ENCODE data around the gene POP7. TPM values are rescaled to one million over a fixed set of nuclear protein-coding genes. Genes with fewer than 3 reads are reported as not detected.
"Not testable (repeated sequence)": the region's sequence is repeated elsewhere in the genome, so short reads cannot be mapped to it uniquely, and the experiment has no call there.

The POP7 gene
- total RNA-seq, 1 experiment from 2014 or later: 62.7 TPM

- no peak overlapping the region for H3K4me3 ChIP-seq
- no peaks in the 10 kb centered on the region for H3K9me2 ChIP-seq (ENCODE audit: insufficient read depth)
- no peak overlapping the region for H3K27ac ChIP-seq
- no peaks in the 10 kb centered on the region for H3K79me2 ChIP-seq (ENCODE audit: low read depth)
- no peaks in the 10 kb centered on the region for H3K9me3 ChIP-seq (ENCODE audit: insufficient read depth, low read depth)
- no peak for TF ChIP-seq EZH2 (IDR thresholded peaks at IDR 0.05; ENCODE audit: low read depth)
- TF ChIP-seq, protein P1, sequence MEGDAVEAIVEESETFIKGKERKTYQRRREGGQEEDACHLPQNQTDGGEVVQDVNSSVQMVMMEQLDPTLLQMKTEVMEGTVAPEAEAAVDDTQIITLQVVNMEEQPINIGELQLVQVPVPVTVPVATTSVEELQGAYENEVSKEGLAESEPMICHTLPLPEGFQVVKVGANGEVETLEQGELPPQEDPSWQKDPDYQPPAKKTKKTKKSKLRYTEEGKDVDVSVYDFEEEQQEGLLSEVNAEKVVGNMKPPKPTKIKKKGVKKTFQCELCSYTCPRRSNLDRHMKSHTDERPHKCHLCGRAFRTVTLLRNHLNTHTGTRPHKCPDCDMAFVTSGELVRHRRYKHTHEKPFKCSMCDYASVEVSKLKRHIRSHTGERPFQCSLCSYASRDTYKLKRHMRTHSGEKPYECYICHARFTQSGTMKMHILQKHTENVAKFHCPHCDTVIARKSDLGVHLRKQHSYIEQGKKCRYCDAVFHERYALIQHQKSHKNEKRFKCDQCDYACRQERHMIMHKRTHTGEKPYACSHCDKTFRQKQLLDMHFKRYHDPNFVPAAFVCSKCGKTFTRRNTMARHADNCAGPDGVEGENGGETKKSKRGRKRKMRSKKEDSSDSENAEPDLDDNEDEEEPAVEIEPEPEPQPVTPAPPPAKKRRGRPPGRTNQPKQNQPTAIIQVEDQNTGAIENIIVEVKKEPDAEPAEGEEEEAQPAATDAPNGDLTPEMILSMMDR (conservative IDR thresholded peaks at IDR 0.05): no peak
- H3K4me2 ChIP-seq: no peak overlapping the region
- H3K4me1 ChIP-seq (replicated peaks; ENCODE audit: insufficient read depth): no peaks in the 10 kb centered on the region
- BruUV-seq (replicated peaks): no TSS peak
- H4K20me1 ChIP-seq (ENCODE audit: insufficient read depth): no peaks in the 10 kb centered on the region
- peaks cover 18% of the 10 kb centered on the region; the same call in 1 of the 2 replicates for H3F3A ChIP-seq (ENCODE audit: insufficient read depth, low read depth)
- H3K27me3 ChIP-seq (ENCODE audit: insufficient read depth, low read depth): no peaks in the 10 kb centered on the region
- no peaks in the 10 kb centered on the region for H3K36me3 ChIP-seq (ENCODE audit: low read depth)
- H2AFZ ChIP-seq: no peak overlapping the region
- POLR2A ChIA-PET (ENCODE audit: unreplicated experiment): no interaction called here
- CTCF ChIA-PET: interaction anchor here (0.6 kb wide), 1 partner anchor 65 kb away, joined by 4 read pairs; no protein-coding TSS in a partner anchor
- intact Hi-C loops (cut with micrococcal nuclease; ENCODE audit: unreplicated experiment): no loop called here
- DNase-seq: no peak
Measured at GRCh38 chr7:100667331-100668068, 38.4 kb upstream of the POP7 start.

GRCh38 chr7:100668069-100668449 lies 37.9 kb upstream of the POP7 start:
- Histone ChIP-seq H3K27me3 (ENCODE audit: insufficient read depth, low read depth) (no peaks in the 10 kb centered on the region), H3K4me2 (no peak overlapping the region), H3K27ac (no peak overlapping the region), H3K4me3 (no peak overlapping the region), H3K79me2 (ENCODE audit: low read depth) (no peaks in the 10 kb centered on the region), H3F3A (ENCODE audit: insufficient read depth, low read depth) (peaks cover 14% of the 10 kb centered on the region; the same call in 1 of the 2 replicates), H4K20me1 (ENCODE audit: insufficient read depth) (no peaks in the 10 kb centered on the region), H2AFZ (no peak overlapping the region), H3K9me2 (ENCODE audit: insufficient read depth) (no peaks in the 10 kb centered on the region), H3K9me3 (ENCODE audit: insufficient read depth, low read depth) (no peaks in the 10 kb centered on the region), H3K4me1 (replicated peaks; ENCODE audit: insufficient read depth) (no peaks in the 10 kb centered on the region), H3K36me3 (ENCODE audit: low read depth) (no peaks in the 10 kb centered on the region)
- CTCF ChIA-PET: no interaction called here
- no TSS peak for BruUV-seq (replicated peaks)
- TF ChIP-seq, protein P1 (conservative IDR thresholded peaks at IDR 0.05): no peak
- TF ChIP-seq EZH2 (IDR thresholded peaks at IDR 0.05; ENCODE audit: low read depth): no peak
- no peak for DNase-seq
- intact Hi-C loops (cut with micrococcal nuclease; ENCODE audit: unreplicated experiment): no loop called here
- POLR2A ChIA-PET (ENCODE audit: unreplicated experiment): no interaction called here

DNA sequence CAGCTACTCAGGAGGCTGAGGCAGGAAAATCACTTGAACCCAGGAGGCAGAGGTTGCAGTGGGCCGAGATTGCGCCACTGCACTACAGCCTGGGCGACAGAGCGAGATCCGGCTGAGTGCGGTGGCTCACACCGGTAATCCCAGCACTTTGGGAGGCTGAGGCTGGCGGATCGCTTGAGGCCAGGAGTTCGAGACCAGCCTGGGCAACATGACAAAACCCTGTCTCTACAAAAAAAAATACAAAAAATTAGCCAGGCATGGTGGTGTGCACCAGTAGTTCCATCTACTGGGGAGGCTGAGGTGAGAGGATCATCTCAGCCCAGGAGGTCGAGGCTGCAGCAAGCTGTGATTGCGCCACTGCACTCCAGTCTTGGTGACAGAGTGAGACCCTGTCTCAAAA lies 36.8 kb upstream of the POP7 start:
- H3K4me2 ChIP-seq; H4K20me1 ChIP-seq (ENCODE audit: insufficient read depth); H3K4me3 ChIP-seq; H3K36me3 ChIP-seq (ENCODE audit: low read depth); H2AFZ ChIP-seq; H3K9me2 ChIP-seq (ENCODE audit: insufficient read depth); CTCF ChIA-PET; intact Hi-C loops (cut with micrococcal nuclease; ENCODE audit: unreplicated experiment); BruUV-seq (replicated peaks); H3K27ac ChIP-seq; H3K9me3 ChIP-seq (ENCODE audit: insufficient read depth, low read depth); POLR2A ChIA-PET (ENCODE audit: unreplicated experiment); DNase-seq; H3K79me2 ChIP-seq (ENCODE audit: low read depth); H3K4me1 ChIP-seq (replicated peaks; ENCODE audit: insufficient read depth); H3K27me3 ChIP-seq (ENCODE audit: insufficient read depth, low read depth): not testable (repeated sequence)
- H3F3A ChIP-seq (ENCODE audit: insufficient read depth, low read depth): peaks cover 14% of the 10 kb centered on the region; the same call in 1 of the 2 replicates
